Heart left ventricle (tissue), 13 donors: ENCODE data around the gene ARL8B.

Experiments
- CTCF ChIP-seq, 12 donors: fragments of 200-600 bp; sonication (generic) in 4 of 12; IDR thresholded peaks; one replicate each; pipeline versions ENCODE4 v1.5.0 to v1.8.0; 2018 to 2022; ENCODE audit warnings: antibody characterized with exemption in 12 of 12, mild to moderate bottlenecking in 5 of 12
- POLR2A ChIP-seq, 2 donors: fragments of 450-650 bp; IDR thresholded peaks; one replicate each; pipeline ENCODE4 v1.6.1; 2017; ENCODE audit warnings: antibody characterized with exemption in 2 of 2, mild to moderate bottlenecking in 2 of 2, moderate library complexity in 2 of 2
- donor health status: ischemic (EF 13 %, LVEDD 7.1; RV severe dilation, severe dysfunction).
- donor health status: DM: no; HTN: yes; CAD: no.
- donor health status: DM: no; HTN: no; CAD: no.
- donor health status: ischemic (EF 25% LVEDD 6.9; RV normal size, moderate dysfunction).
- donor health status: ischemic (EF 25% LVEDD 5.7; RV mildly dilated, moderate dysfunction).
- donor health status: ischemic (EF 35%, LVEDD 5.7; RV mildly dilated, moderate dysfunction).
- donor health status: nonischemic (EF 11% LVEDD 7.7; RV severe dilation, severe dysfunction).
- donor health status: DM: yes; HTN: yes; CAD: no.
- donor health status: PGD.
- donor health status: ischemic (EF 29% LVEDD 5.4; RV normal size, mild dysfunction).
- donor health status: nonischemic (EF 23%, LVEDD 6.1; RV moderate dilation, normal function).

- TF ChIP-seq CTCF (IDR thresholded peaks at IDR 0.05) (no peak), POLR2A (IDR thresholded peaks at IDR 0.05) (no peak)
These were observed 90.8 kb downstream of the ARL8B start for GRCh38 chr3:5212628-5213573.
